Vagina (tissue), 2 donors: Measurements from ENCODE around the gene ZSCAN5A.

Source experiments
- CTCF ChIP-seq, 3 experiments: fragments of 450-650 bp in 2 of 3; fragments of 200-600 bp in 1 of 3; sonication (generic) in 1 of 3; IDR thresholded peaks; one replicate each; pipeline ENCODE4 v1.5.1; 2017 to 2019; ENCODE audit warnings: antibody characterized with exemption in 3 of 3, mild to moderate bottlenecking in 2 of 3, moderate library complexity in 2 of 3
- POLR2A ChIP-seq, 2 donors: fragments of 450-650 bp; IDR thresholded peaks; one replicate each; pipeline ENCODE4 v1.6.1; 2017; ENCODE audit warnings: antibody characterized with exemption in 2 of 2, mild to moderate bottlenecking in 2 of 2, moderate library complexity in 2 of 2
- POLR2AphosphoS5 ChIP-seq, 2 donors: sonication (generic); formaldehyde crosslinking; IDR thresholded peaks; one replicate each; pipeline ENCODE4 v1.9.0; 2017; ENCODE audit warnings: antibody characterized with exemption in 2 of 2, mild to moderate bottlenecking in 2 of 2, low read depth in 1 of 2; ENCODE audit not compliant: insufficient read depth in 1 of 2

- TF ChIP-seq CTCF (IDR thresholded peaks at IDR 0.05) (no peak), POLR2A (IDR thresholded peaks at IDR 0.05) (no peak), POLR2AphosphoS5 (IDR thresholded peaks at IDR 0.05; ENCODE audit: insufficient read depth in 1 of 2, low read depth in 1 of 2) (no peak)
These were observed 10.4 kb downstream of the ZSCAN5A start for GRCh38 chr19:56304243-56304642.
